Ishikawa (cell line): Measurements from ENCODE around the gene TMEM132A.

ENCODE experiments used
- CEBPB ChIP-seq: IDR thresholded peaks from 2 replicates; pipeline ENCODE4 v1.6.1; 2012
- CREB1 ChIP-seq: IDR thresholded peaks from 2 replicates; pipeline ENCODE4 v1.6.1; 2012; ENCODE audit warnings: low read depth
- EGR1 ChIP-seq: IDR thresholded peaks from 2 replicates; pipeline ENCODE4 v1.6.1; 2012
- EP300 ChIP-seq: IDR thresholded peaks from 2 replicates; pipeline ENCODE4 v1.6.1; 2012; ENCODE audit warnings: borderline replicate concordance
- FOXM1 ChIP-seq: IDR thresholded peaks from 2 replicates; pipeline ENCODE4 v1.6.1; 2012; ENCODE audit warnings: low read depth, borderline replicate concordance
- MAX ChIP-seq: IDR thresholded peaks from 2 replicates; pipeline ENCODE4 v1.6.1; 2012
- NFIC ChIP-seq: IDR thresholded peaks from 2 replicates; pipeline ENCODE4 v1.6.1; 2012
- RAD21 ChIP-seq: IDR thresholded peaks from 2 replicates; pipeline ENCODE4 v1.6.1; 2012; ENCODE audit warnings: low read depth
- TAF1 ChIP-seq: IDR thresholded peaks from 2 replicates; pipeline ENCODE4 v1.6.1; 2012; ENCODE audit warnings: low read depth, mild to moderate bottlenecking
- TCF12 ChIP-seq: IDR thresholded peaks from 2 replicates; pipeline ENCODE4 v1.6.1; 2012; ENCODE audit warnings: low read depth
- TEAD4 ChIP-seq: IDR thresholded peaks from 2 replicates; pipeline ENCODE4 v1.6.1; 2012
- USF1 ChIP-seq: IDR thresholded peaks from 2 replicates; pipeline ENCODE4 v1.6.1; 2012
- YY1 ChIP-seq: IDR thresholded peaks from 2 replicates; pipeline ENCODE4 v1.6.1; 2012; ENCODE audit warnings: low read depth
- ZBTB7A ChIP-seq: IDR thresholded peaks from 2 replicates; pipeline ENCODE4 v1.6.1; 2012; ENCODE audit warnings: low read depth
- TF ChIP-seq, protein P1 (sequence below): IDR thresholded peaks from 2 replicates; pipeline ENCODE4 v1.6.1; 2012; ENCODE audit warnings: low read depth, mild to moderate bottlenecking

TMEM132A gene

GRCh38 chr11:60957188-60957587 is 32.9 kb downstream of the TMEM132A start:
- no peak for TF ChIP-seq MAX
- TF ChIP-seq YY1 = no peak
- no peak for TF ChIP-seq TEAD4
- TF ChIP-seq TAF1 = no peak
- TF ChIP-seq, protein P1, sequence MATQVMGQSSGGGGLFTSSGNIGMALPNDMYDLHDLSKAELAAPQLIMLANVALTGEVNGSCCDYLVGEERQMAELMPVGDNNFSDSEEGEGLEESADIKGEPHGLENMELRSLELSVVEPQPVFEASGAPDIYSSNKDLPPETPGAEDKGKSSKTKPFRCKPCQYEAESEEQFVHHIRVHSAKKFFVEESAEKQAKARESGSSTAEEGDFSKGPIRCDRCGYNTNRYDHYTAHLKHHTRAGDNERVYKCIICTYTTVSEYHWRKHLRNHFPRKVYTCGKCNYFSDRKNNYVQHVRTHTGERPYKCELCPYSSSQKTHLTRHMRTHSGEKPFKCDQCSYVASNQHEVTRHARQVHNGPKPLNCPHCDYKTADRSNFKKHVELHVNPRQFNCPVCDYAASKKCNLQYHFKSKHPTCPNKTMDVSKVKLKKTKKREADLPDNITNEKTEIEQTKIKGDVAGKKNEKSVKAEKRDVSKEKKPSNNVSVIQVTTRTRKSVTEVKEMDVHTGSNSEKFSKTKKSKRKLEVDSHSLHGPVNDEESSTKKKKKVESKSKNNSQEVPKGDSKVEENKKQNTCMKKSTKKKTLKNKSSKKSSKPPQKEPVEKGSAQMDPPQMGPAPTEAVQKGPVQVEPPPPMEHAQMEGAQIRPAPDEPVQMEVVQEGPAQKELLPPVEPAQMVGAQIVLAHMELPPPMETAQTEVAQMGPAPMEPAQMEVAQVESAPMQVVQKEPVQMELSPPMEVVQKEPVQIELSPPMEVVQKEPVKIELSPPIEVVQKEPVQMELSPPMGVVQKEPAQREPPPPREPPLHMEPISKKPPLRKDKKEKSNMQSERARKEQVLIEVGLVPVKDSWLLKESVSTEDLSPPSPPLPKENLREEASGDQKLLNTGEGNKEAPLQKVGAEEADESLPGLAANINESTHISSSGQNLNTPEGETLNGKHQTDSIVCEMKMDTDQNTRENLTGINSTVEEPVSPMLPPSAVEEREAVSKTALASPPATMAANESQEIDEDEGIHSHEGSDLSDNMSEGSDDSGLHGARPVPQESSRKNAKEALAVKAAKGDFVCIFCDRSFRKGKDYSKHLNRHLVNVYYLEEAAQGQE = no peak
- no peak for TF ChIP-seq TCF12
- no peak for TF ChIP-seq CEBPB
- no peak for TF ChIP-seq CREB1
- no peak for TF ChIP-seq EGR1
- no peak for TF ChIP-seq NFIC
- no peak for TF ChIP-seq USF1
- no peak for TF ChIP-seq RAD21
- TF ChIP-seq FOXM1 = no peak
- no peak for TF ChIP-seq ZBTB7A

DNA sequence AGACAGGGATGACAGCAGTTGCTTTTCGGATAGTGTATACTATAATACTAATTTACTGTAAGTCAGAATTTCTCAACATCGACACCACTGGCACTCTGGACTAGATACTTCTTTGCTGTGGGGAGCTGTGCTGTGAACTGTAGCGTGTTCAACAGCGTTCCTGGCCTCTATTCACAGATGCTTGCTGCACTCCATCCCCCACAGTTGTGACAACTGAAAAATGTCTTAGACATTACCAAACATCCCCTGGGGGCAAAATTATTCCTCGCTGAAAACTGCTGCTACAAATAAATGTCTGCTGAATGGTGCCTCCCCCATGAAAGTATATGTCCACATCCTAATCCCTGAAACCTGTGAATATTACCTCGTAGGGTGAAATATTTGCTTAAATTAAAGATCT is 35.2 kb downstream of the TMEM132A start:
- TF ChIP-seq, protein P1 = no peak
- TF ChIP-seq TCF12 (no peak), ZBTB7A (no peak), CEBPB (no peak), CREB1 (no peak), EP300 (no peak), EGR1 (no peak), TAF1 (no peak), YY1 (no peak), FOXM1 (no peak)

- TF ChIP-seq NFIC (no peak), RAD21 (no peak), TAF1 (no peak), FOXM1 (no peak), MAX (no peak), YY1 (no peak), ZBTB7A (no peak), TEAD4 (no peak)
- TF ChIP-seq, protein P1 = no peak
These were observed 36.1 kb downstream of the TMEM132A start for GRCh38 chr11:60960405-60960804.

DNA sequence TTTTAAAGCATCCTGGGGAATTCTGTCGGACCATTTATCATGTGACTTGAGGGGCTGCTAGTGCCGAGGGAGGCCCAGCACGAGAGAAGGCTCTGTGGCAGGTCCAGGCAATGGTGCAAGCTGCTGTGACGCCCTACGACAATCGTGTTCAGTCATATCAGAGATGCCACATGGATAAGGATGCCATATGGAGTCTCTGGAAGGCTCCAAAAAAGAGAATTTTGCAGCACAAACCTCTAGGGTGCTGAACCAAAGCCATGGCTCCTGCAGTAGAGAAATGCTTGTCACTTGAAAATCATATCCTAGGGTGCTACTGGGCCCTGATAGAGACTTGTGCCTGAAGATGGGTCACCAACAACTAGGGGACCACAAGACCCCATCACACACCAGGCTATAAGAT is 40.5 kb downstream of the TMEM132A start:
- TF ChIP-seq USF1 (no peak), EGR1 (no peak), TAF1 (no peak), YY1 (no peak), CEBPB (no peak), ZBTB7A (no peak), EP300 (no peak), FOXM1 (no peak), MAX (no peak), TEAD4 (no peak), TCF12 (no peak), CREB1 (no peak), NFIC (no peak), RAD21 (no peak)
- TF ChIP-seq, protein P1 = no peak
